Stimulated activated effector memory CD8-positive, alpha-beta T cell treated with anti-CD3 and anti-CD28 coated beads, Interleukin-12 subunit alpha, Interleukin-12 subunit beta, amount 100 ng/mL, for 72 hours (primary cell): ENCODE measurements around the gene CHRND.

ENCODE experiments used
- ATAC-seq: fragments of 150-1000 bp; cut with Tn5 transposase; 2 replicates; pipeline ENCODE4 v1.10.0; 2021
- DNase-seq, 2 donors: peaks; one replicate each; pipeline ENCODE4 v3.0.0; 2021 to 2022; ENCODE audit warnings: low spot score in 2 of 2
- H3K27ac Mint-ChIP-seq: one replicate; pipeline ENCODE4 v1.8.0; 2022; ENCODE audit warnings: mild to moderate bottlenecking, mixed read lengths
- H3K36me3 Mint-ChIP-seq: one replicate; pipeline ENCODE4 v1.8.0; 2022; ENCODE audit warnings: mild to moderate bottlenecking, mixed read lengths
- H3K4me1 Mint-ChIP-seq: one replicate; pipeline ENCODE4 v1.8.0; 2022; ENCODE audit warnings: mixed read lengths
- H3K4me3 Mint-ChIP-seq: one replicate; pipeline ENCODE4 v1.8.0; 2022; ENCODE audit warnings: mild to moderate bottlenecking, mixed read lengths
- H3K9me3 Mint-ChIP-seq: one replicate; pipeline ENCODE4 v1.8.0; 2022; ENCODE audit warnings: mixed read lengths

The CHRND gene

DNA sequence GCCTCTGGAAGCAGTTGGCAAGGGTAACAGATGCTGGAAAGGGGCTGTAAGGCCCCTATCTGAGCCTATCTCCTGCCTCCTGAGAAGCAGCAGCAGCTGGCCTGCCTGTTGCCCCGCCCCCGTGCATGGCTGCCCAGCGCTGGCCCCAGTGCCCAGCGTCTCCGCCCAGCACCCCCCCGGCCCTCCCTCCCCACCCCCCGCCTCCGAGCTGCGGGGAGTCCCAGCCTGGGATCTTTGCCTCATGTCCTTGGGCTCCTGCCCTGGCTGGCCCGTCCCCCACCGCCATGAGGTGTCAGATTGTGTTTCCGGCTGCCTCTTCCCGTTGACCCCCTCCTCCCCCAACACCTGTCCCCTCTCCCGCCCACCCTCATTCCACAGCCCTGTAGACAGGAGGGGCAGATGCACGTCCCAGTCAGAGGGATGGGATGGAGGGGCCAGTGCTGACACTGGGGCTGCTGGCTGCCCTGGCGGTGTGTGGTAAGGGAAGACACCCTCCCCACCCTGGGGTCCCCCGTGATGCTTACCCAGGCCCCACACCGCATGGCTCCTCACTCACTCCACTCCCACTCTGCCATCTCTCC lies at the start of gene CHRND:
Gene CHRND, plus strand, starts transcription at position 370 of the 581 bp plus-strand sequence. Its CDS starts 56 bp downstream, at position 426.
- Mint-ChIP-seq H3K27ac (no peak within 1 kb of the TSS), H3K9me3 (no peaks in the 10 kb centered on the region), H3K4me3 (no peak within 1 kb of the TSS), H3K36me3 (peaks cover 5% of the 10 kb centered on the region), H3K4me1 (peaks cover 25% of the 10 kb centered on the region)
- DNase-seq (no peak), ATAC-seq (no peak)

DNA sequence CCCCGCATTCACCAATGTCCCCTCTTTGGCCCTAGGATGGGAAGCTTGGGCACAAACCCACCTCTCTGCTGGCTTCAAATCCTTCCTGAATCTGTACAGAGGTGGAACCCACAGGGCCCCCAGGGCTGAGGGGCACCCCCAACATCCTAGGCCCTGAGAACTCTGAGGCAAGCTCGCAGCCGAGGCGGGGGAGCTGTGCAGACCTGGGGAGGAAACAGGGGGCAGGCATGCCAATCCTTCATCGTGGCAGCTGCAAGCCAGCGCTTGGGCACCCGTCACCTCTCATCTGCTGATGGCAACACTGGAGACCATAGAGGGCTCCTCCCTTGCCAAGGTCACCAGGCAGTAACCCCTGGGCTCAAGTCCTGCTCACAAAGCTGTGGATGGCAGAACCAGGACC lies 49.2 kb upstream of the CHRND start:
- Mint-ChIP-seq H3K4me3 (no peak overlapping the region), H3K4me1 (no peaks in the 10 kb centered on the region), H3K9me3 (peaks cover 9% of the 10 kb centered on the region)

DNA sequence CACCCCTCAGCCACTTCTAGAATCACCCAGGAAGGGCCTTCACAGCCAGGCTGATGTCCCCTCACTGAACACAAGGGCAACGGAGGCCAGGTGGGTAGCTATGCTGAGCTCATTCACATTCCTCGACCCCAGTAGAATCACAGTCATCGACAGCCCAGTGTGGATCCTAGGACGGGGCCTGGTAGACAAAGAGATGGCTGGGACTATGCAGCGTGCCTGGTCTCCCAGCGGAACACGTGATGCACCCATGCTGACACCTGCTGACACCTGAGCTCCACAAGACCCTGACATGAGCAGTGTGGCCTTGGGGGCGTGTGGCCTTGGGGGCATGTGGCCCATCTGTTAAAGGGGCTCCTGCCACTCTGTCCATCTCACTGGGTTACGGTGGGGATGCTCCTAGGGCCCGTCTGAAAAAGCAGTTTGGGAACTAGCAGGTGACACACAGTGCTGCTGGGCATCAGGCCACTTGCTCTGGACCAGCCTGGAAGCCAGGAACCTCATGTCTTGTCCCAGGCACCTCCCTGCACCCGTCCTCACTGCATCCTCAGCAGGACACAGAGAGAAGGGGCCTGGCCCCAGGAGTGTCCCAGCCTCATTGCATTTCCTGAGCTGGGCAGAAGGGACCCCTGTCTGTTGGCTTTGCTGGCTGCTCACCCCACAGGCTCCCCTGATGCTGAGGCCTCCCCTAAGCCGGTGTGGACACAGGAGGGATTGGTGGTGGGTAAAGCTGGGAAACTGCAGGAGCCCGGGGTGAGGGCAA lies 48.0 kb upstream of the CHRND start:
- Mint-ChIP-seq H3K27ac (no peak overlapping the region), H3K4me3 (no peak overlapping the region), H3K36me3 (no peaks in the 10 kb centered on the region), H3K9me3 (peaks cover under 1% of the 10 kb centered on the region), H3K4me1 (no peaks in the 10 kb centered on the region)
- ATAC-seq: no peak
- DNase-seq: no peak

More for the DNA sequence above, 49.2 kb upstream of the CHRND start:
- no peak overlapping the region for H3K27ac Mint-ChIP-seq
- no peaks in the 10 kb centered on the region for H3K36me3 Mint-ChIP-seq
- DNase-seq: no peak
- no peak for ATAC-seq

DNA sequence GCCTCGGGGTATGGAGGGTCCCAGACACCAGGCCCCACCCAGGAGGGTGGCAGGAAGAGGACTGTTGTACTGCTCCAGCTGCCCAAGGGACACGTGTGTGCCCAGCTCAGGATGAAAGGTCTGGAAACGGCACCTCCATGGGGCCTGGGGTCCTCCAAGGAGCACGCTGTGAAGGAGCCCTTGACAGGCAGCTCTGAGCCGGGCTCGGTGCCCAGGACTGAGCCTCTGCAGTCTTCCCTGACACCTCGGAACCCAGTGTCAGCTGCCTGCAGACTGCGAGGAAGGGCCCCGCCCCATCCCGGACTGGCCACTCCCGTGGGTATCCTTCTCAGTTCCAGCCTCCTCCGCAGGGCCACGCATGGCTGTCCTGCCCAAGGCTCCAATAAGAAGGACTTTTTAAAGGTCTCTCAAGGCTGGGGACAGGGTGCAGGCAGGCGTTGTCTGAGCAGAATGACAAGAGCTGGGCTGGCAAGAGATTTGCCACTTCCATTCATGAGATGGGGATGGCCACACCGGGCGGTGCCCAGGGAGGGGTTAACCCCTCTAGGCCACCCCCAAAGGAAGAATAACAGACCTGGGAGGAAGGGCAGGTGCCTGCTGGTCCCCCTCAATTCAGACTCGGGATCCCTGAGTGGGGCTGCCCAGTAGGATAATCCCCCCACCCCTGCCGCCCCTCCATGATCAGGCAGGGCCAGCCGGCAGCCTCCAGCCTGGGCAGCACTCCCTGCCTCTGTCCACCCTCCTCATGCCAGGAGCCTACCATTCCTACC lies 47.2 kb upstream of the CHRND start:
- H3K27ac Mint-ChIP-seq: no peak overlapping the region
- no peak for DNase-seq
- H3K9me3 Mint-ChIP-seq: no peaks in the 10 kb centered on the region
- H3K36me3 Mint-ChIP-seq: no peaks in the 10 kb centered on the region
- no peak for ATAC-seq
- no peak overlapping the region for H3K4me3 Mint-ChIP-seq
- H3K4me1 Mint-ChIP-seq: no peaks in the 10 kb centered on the region

GRCh38 chr2:232479341-232480200 lies 46.4 kb upstream of the CHRND start:
- no peaks in the 10 kb centered on the region for H3K36me3 Mint-ChIP-seq
- no peaks in the 10 kb centered on the region for H3K9me3 Mint-ChIP-seq
- no peak for ATAC-seq
- no peak overlapping the region for H3K27ac Mint-ChIP-seq
- H3K4me3 Mint-ChIP-seq: no peak overlapping the region
- no peaks in the 10 kb centered on the region for H3K4me1 Mint-ChIP-seq
- no peak for DNase-seq

DNA sequence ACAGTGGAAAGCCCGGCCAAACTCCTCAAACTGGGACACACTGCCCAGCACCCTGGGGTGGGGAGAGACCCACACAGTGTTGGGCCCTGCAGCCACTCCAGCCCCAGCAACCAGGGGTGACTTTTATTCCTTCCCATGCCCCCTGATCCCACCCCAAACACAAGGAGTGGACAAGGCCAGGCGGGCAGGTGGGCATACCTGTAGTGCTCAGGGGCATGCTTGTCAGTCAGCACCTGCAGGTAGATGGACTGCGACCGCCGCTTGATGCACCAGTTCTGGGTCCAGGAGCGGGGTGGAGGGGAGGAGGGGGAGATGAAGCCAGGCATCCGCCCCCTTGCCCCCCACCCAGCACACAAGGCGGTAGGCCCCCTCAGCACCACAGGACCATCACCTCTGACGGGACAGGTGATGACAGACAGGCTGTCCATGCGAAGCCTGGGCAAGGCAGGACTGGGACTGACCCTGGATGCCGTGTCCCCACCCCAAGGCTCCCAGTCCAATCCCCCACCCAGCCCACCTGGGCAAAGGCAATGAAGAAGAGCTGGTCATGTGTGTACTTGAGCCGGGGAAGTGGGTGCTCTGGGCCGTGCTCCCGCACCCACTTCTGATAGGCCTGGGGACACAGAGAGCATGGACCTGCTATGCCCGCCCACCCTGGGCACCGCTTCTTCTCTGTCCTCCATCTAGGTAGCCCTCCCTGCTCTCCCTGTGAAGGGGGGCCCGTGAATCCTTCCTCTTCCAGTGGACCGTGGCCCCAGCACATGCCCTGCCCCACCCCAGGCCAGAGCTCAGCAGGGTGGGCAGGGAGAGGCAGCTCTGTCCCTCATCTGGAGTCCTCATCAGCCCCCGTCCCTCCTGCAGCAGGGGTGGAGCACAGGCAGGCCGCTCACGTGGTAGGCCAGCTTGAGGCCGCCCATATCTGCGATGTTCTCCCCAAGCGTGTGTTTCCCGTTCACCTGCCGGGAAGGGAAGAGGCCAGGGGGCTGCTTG lies 45.5 kb upstream of the CHRND start:
- DNase-seq: no peak
- H3K4me3 Mint-ChIP-seq: no peak overlapping the region
- H3K9me3 Mint-ChIP-seq: no peaks in the 10 kb centered on the region
- no peak overlapping the region for H3K27ac Mint-ChIP-seq
- ATAC-seq: no peak
- H3K36me3 Mint-ChIP-seq: no peaks in the 10 kb centered on the region
- H3K4me1 Mint-ChIP-seq: no peaks in the 10 kb centered on the region

DNA sequence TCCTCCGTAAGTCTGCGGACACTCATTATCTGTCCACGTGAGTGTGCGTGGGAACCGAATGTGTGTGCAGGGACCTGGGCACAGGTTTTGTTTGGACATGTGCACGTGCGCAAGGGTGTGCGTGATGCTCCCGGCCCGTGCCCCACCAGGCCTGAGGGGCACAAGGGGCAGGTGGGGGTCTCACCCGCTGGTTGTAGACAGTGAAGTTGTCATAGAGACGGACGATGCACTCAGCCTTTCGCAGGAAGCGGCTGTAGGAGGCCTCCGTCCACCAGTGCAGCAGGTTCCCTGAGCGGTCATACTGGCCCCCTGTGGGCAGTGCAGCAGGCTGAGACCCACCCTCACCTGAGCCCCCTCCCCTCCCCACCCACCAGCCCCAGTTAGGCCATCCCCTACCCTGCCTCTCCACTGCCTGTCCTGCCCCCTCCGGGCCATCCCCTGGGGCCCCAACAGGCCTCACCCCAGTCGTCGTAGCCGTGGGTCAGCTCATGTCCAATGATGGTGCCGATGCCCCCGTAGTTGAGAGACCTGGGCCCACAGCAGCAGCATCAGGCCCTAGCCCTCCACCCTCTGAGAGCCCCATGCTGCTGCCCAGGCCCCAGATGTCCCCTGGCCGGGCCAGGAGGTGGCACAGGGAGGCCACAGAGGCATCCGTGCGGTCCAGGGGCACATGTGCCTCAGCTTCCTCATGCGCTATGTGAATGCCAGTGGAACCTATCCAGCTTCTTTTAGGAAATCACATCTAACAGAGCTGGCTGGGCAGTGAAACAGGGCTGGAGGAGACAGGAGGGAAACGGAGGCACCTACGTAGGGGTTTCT lies 44.4 kb upstream of the CHRND start:
- no peak for DNase-seq
- no peaks in the 10 kb centered on the region for H3K36me3 Mint-ChIP-seq
- H3K4me1 Mint-ChIP-seq: no peaks in the 10 kb centered on the region
- no peaks in the 10 kb centered on the region for H3K9me3 Mint-ChIP-seq
- no peak overlapping the region for H3K4me3 Mint-ChIP-seq
- no peak for ATAC-seq
- no peak overlapping the region for H3K27ac Mint-ChIP-seq

GRCh38 chr2:232482301-232483238 lies 43.4 kb upstream of the CHRND start:
- no peaks in the 10 kb centered on the region for H3K9me3 Mint-ChIP-seq
- ATAC-seq (no peak), DNase-seq (no peak)
- H3K36me3 Mint-ChIP-seq: no peaks in the 10 kb centered on the region
- no peak overlapping the region for H3K4me3 Mint-ChIP-seq
- no peak overlapping the region for H3K27ac Mint-ChIP-seq
- H3K4me1 Mint-ChIP-seq: no peaks in the 10 kb centered on the region

- ATAC-seq (no peak), DNase-seq (no peak)
- Mint-ChIP-seq H3K9me3 (no peaks in the 10 kb centered on the region), H3K36me3 (no peaks in the 10 kb centered on the region), H3K4me3 (no peak overlapping the region), H3K4me1 (no peaks in the 10 kb centered on the region), H3K27ac (no peak overlapping the region)
Measured at GRCh38 chr2:232483311-232483922, 42.5 kb upstream of the CHRND start.

DNA sequence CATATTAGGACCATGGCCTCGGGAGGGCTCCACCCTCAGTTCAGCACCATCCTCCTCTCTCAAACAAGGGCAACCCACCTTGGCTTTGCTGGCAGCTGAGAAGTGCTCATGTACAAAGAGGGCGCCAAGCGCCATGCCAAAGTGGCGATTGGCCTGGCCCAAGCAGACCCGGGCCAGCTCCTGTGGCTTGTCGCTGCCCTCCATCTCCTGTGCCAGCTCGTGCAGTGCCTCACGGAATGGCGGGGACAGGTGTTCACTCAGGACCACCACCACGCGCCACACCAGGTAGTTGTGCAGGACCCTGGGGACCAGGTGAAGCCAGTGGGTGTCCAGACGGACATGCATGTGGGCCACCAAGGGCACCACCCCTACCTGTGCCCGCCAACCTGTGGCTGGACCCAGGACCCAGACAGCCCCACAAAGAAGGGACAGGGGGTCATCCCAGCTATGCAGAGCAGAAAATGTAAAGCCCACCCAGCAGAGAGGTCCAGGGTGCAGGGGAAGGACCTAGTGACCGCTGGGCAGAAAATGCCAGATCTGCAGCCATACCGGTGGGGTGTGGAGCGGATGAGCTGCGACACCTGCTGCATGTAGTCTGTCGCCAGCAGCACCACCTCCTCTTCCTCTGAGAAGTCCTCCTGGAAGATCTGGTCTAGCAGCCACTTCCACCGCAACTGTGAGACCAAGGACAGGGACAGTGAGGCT lies 41.9 kb upstream of the CHRND start:
- no peaks in the 10 kb centered on the region for H3K36me3 Mint-ChIP-seq
- no peak overlapping the region for H3K4me3 Mint-ChIP-seq
- H3K9me3 Mint-ChIP-seq: no peaks in the 10 kb centered on the region
- H3K4me1 Mint-ChIP-seq: no peaks in the 10 kb centered on the region
- DNase-seq (no peak), ATAC-seq (no peak)
- no peak overlapping the region for H3K27ac Mint-ChIP-seq

DNA sequence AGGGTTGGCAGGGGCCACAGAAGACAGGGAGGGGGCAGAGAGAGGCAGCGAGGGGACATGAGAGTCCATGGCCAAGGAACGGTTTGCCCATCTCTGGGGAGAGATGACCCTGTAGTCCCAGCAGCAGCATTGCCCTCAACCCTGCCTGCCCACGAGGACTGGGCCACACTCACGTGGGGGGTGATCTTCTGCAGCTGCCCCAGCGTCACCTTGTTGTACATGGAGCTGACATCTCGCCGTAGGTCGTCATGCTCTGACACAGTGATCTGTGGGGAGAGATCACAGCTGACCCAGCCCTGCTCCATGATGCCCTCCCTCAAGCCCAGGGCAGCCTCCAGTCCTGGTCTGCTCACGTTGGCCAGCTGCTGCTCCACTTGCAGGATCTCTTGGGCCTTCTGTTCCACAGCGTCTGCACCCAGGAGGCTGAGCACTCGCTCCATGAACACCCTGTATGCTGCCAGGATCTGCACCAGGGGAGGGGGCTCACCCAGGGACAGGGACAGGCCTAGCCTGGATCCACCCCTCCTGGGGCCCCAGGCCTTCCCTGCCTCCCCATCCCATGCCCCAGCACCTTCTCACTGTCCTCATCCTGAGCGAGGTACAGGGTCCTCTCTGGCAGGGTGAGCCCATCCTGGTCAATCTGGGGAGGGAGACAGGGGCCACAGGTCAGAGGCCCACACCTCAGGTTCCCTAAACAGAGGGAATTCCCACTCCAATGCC lies 41.2 kb upstream of the CHRND start:
- no peak overlapping the region for H3K27ac Mint-ChIP-seq
- no peaks in the 10 kb centered on the region for H3K4me1 Mint-ChIP-seq
- DNase-seq (no peak), ATAC-seq (no peak)
- H3K4me3 Mint-ChIP-seq: no peak overlapping the region
- H3K36me3 Mint-ChIP-seq: no peaks in the 10 kb centered on the region
- H3K9me3 Mint-ChIP-seq: no peaks in the 10 kb centered on the region
